CD14-positive monocyte (primary cell): ENCODE results near the gene ASRGL1. TPM values are rescaled to one million over a fixed set of nuclear protein-coding genes. Genes with fewer than 3 reads are reported as not detected.
"Not testable (repeated sequence)": the region's sequence is repeated elsewhere in the genome, so short reads cannot be mapped to it uniquely, and the experiment has no call there.

ENCODE experiments used
- DNase-seq, 3 donors: peaks; one replicate each; pipeline ENCODE4 v3.0.0-alpha.2; 2011 to 2022
- H2AFZ ChIP-seq: 2 replicates; pipeline ENCODE4 v1.6.0; 2012; ENCODE audit warnings: mild to moderate bottlenecking, low read depth, low read length, inconsistent platforms; ENCODE audit not compliant: insufficient read depth, poor library complexity, severe bottlenecking
- H3K27ac ChIP-seq, 2 donors: 1 replicate in 1 of 2; 2 replicates in 1 of 2; pipeline ENCODE4 v1.5.1; 2012 to 2013; ENCODE audit warnings: low read length in 2 of 2, control low read depth in 1 of 2, inconsistent platforms in 1 of 2, low read depth in 1 of 2, mild to moderate bottlenecking in 1 of 2
- H3K27me3 ChIP-seq, 2 donors: one replicate each; pipeline versions ENCODE4 v1.6.0 to v1.6.1; 2011 to 2013; ENCODE audit warnings: low read length in 2 of 2; ENCODE audit not compliant: control insufficient read depth in 2 of 2, insufficient read depth in 2 of 2
- H3K36me3 ChIP-seq, 2 donors: replicated peaks in 1 of 2; 1 replicate in 1 of 2; 2 replicates in 1 of 2; pipeline versions ENCODE4 v1.5.1 to v1.6.1; 2012 to 2013; ENCODE audit warnings: low read length in 2 of 2, control low read depth in 1 of 2, inconsistent platforms in 1 of 2, mild to moderate bottlenecking in 1 of 2; ENCODE audit not compliant: insufficient read depth in 2 of 2, control insufficient read depth in 1 of 2
- H3K4me1 ChIP-seq, 2 donors: 1 replicate in 1 of 2; 2 replicates in 1 of 2; pipeline versions ENCODE4 v1.5.1 to v1.6.1; 2012 to 2013; ENCODE audit warnings: low read length in 2 of 2, control low read depth in 1 of 2, inconsistent platforms in 1 of 2, mild to moderate bottlenecking in 1 of 2, moderate library complexity in 1 of 2; ENCODE audit not compliant: insufficient read depth in 2 of 2, control insufficient read depth in 1 of 2
- H3K4me2 ChIP-seq: replicated peaks from 2 replicates; pipeline ENCODE3; 2012; ENCODE audit warnings: low read length, moderate library complexity, mild to moderate bottlenecking; ENCODE audit not compliant: poor library complexity, severe bottlenecking; ENCODE audit errors: extremely low read depth
- H3K4me3 ChIP-seq, 3 experiments: fragments of 200-600 bp in 1 of 3; sonication (generic) in 1 of 3; replicated peaks in 1 of 3; 1 replicate in 2 of 3; 2 replicates in 1 of 3; pipeline ENCODE4 v1.5.1; 2011 to 2013; ENCODE audit warnings: low read length in 3 of 3, mild to moderate bottlenecking in 3 of 3, control low read depth in 2 of 3, low read depth in 2 of 3, inconsistent platforms in 1 of 3, moderate library complexity in 1 of 3
- H3K79me2 ChIP-seq: 2 replicates; pipeline ENCODE4 v1.6.0; 2012; ENCODE audit warnings: mild to moderate bottlenecking, control low read depth, inconsistent platforms, low read length, moderate library complexity; ENCODE audit not compliant: insufficient read depth
- H3K9ac ChIP-seq: 2 replicates; pipeline ENCODE4 v1.6.0; 2017; ENCODE audit warnings: low read length, mild to moderate bottlenecking; ENCODE audit not compliant: insufficient read depth, poor library complexity, severe bottlenecking
- H3K9me3 ChIP-seq, 2 donors: replicated peaks in 1 of 2; 1 replicate in 1 of 2; 2 replicates in 1 of 2; pipeline versions ENCODE4 v1.5.1 to v1.6.1; 2012 to 2013; ENCODE audit warnings: low read length in 2 of 2, control low read depth in 1 of 2; ENCODE audit not compliant: control insufficient read depth in 1 of 2, insufficient read depth in 1 of 2
- H4K20me1 ChIP-seq: 2 replicates; pipeline ENCODE4 v1.6.0; 2012; ENCODE audit warnings: mild to moderate bottlenecking, low read length, control low read depth, moderate library complexity; ENCODE audit not compliant: insufficient read depth
- H3K27ac Mint-ChIP-seq, 7 donors: one replicate each; pipeline ENCODE4 v1.8.0; 2020; ENCODE audit warnings: mild to moderate bottlenecking in 7 of 7, mixed read lengths in 7 of 7, moderate library complexity in 6 of 7, inconsistent platforms in 2 of 7
- H3K27me3 Mint-ChIP-seq, 3 donors: one replicate each; pipeline ENCODE4 v1.8.0; 2021 to 2022; ENCODE audit warnings: low read depth in 3 of 3, mild to moderate bottlenecking in 3 of 3, mixed read lengths in 3 of 3, moderate library complexity in 3 of 3, inconsistent platforms in 1 of 3
- H3K36me3 Mint-ChIP-seq, 2 donors: one replicate each; pipeline ENCODE4 v1.8.0; 2020; ENCODE audit warnings: mixed read lengths in 2 of 2, inconsistent platforms in 1 of 2, mild to moderate bottlenecking in 1 of 2
- H3K4me1 Mint-ChIP-seq: one replicate; pipeline ENCODE4 v1.8.0; 2020; ENCODE audit warnings: mild to moderate bottlenecking, mixed read lengths
- H3K4me3 Mint-ChIP-seq, 2 donors: one replicate each; pipeline ENCODE4 v1.8.0; 2020; ENCODE audit warnings: mild to moderate bottlenecking in 2 of 2, mixed read lengths in 2 of 2, moderate library complexity in 1 of 2
- H3K9me3 Mint-ChIP-seq, 7 donors: one replicate each; pipeline ENCODE4 v1.8.0; 2020 to 2022; ENCODE audit warnings: mixed read lengths in 7 of 7, mild to moderate bottlenecking in 6 of 7, moderate library complexity in 6 of 7, inconsistent platforms in 2 of 7
- WGBS: methylation state at CpG from one replicate; pipeline ENCODE4 v1.1.5; 2013; ENCODE audit warnings: missing lambda C conversion rate; ENCODE audit not compliant: insufficient coverage; 5-methylcytosine and 5-hydroxymethylcytosine counted together
- intact Hi-C, 2 donors: fragments of 100-400 bp; cut with micrococcal nuclease; formaldehyde crosslinking; loops; one replicate each; pipeline versions ENCODE4 v1.15.0 to v1.15.1; 2023
- polyA plus RNA-seq, 3 donors: library from polyadenylated mRNA; depleted of rRNA in 1 of 3; unstranded in 2 of 3; stranded (reverse) in 1 of 3; fragments of 300-500 nt in 2 of 3; fragments of >200 nt in 1 of 3; fragmentation: Illumina TruSeq in 2 of 3; gene quantifications; 1 replicate in 2 of 3; 2 replicates in 1 of 3; pipeline ENCODE4 v1.2.3, GENCODE V29; 2012 to 2021
- TF ChIP-seq, protein P1 (sequence below): fragments of 200-600 bp; IDR thresholded peaks from one replicate; pipeline ENCODE4 v1.8.0; 2022; ENCODE audit warnings: antibody characterized with exemption, mild to moderate bottlenecking

The ASRGL1 gene
- polyA plus RNA-seq, 3 donors, result 22.3 to 57.8 (median 50.6) TPM

DNA sequence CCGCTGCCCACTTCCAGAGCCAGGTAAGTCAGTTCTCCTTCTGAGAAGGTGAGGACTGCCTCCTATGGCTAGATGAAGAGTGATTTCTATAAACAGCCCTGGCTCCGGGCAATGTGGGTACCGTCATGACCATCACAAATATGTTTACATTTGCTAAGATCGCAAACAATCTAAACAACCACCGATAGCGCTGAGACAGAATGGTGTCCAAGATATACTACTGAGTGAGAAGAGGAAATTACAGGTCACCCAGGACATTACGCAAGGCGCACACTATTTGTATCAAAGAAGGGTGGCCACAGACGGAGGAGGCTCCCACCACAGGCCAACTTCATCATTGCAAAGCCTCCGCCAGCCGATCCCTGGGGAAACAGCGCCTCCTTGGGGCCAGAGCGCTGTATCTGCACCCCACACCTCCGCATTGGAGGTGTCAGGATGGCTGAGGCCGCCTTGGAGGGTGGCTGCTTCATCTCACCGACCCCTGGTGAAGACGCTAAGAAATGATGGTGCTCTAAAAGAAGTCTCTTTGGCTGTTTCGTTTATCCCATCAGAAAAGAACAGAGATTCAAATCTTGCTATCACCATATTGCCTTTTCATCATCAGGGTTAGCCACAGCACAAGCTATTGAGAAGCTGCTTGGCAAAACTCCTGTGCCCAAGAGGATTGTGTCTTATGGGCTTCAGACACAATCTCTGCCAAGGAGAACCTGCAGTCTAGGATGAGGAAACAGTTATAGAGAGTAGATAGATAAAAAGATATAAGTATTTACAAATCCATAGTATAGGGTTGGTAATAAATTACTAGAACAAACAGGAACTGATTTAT, 12.3 kb upstream of the ASRGL1 start:
- H3K27ac ChIP-seq, result no peak overlapping the region
- Mint-ChIP-seq H3K9me3 (no peaks in the 10 kb centered on the region), H3K4me3 (peak overlapping the region in 1 of 2 donors; percentile 47), H3K36me3 (peaks cover 0 to 1% of the 10 kb centered on the region in 2 donors), H3K27me3 (peaks cover 0 to 5% (median 0%) of the 10 kb centered on the region in 3 donors), H3K27ac (no peak overlapping the region), H3K4me1 (peaks cover 28% of the 10 kb centered on the region)
- peak overlapping the region; percentile 3 for H2AFZ ChIP-seq
- no peaks in the 10 kb centered on the region for H3K27me3 ChIP-seq
- 0% methylated on average over 3 of the region's 18 CpGs for WGBS
- H3K79me2 ChIP-seq, result no peaks in the 10 kb centered on the region
- H3K9me3 ChIP-seq, result no peaks in the 10 kb centered on the region
- H3K4me1 ChIP-seq, result peaks cover 22 to 30% of the 10 kb centered on the region in 2 donors
- DNase-seq, result peak; percentile 74 to 86 (median 84)
- no peak overlapping the region for H3K9ac ChIP-seq
- intact Hi-C loops, result loop anchor here (2.0 to 10.0 kb wide), 4 partner anchors 108 to 154 kb away; no protein-coding TSS in a partner anchor
- H4K20me1 ChIP-seq, result no peaks in the 10 kb centered on the region
- H3K36me3 ChIP-seq, result no peaks in the 10 kb centered on the region
- H3K4me3 ChIP-seq, result no peak overlapping the region
- TF ChIP-seq, protein P1, sequence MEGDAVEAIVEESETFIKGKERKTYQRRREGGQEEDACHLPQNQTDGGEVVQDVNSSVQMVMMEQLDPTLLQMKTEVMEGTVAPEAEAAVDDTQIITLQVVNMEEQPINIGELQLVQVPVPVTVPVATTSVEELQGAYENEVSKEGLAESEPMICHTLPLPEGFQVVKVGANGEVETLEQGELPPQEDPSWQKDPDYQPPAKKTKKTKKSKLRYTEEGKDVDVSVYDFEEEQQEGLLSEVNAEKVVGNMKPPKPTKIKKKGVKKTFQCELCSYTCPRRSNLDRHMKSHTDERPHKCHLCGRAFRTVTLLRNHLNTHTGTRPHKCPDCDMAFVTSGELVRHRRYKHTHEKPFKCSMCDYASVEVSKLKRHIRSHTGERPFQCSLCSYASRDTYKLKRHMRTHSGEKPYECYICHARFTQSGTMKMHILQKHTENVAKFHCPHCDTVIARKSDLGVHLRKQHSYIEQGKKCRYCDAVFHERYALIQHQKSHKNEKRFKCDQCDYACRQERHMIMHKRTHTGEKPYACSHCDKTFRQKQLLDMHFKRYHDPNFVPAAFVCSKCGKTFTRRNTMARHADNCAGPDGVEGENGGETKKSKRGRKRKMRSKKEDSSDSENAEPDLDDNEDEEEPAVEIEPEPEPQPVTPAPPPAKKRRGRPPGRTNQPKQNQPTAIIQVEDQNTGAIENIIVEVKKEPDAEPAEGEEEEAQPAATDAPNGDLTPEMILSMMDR, result peak; percentile 99
- H3K4me2 ChIP-seq, result no peak overlapping the region

DNA sequence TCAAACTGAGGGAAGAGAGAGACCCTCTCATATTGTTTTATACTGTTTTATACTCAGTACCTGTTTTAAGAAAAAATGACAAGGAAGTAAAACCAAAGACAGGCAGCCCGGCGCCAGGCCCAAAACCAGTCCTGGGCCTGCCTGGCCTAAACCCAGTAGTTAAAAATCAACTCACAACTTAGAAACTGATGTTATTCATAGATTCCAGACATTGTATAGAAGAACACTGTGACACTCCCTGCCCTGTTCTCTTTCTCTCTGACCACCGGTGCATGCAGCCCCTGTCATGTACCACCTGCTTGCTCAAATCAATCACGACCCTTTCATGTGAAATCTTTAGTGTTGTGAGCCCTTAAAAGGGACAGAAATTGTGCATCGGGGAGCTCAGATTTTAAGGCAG, 11.5 kb upstream of the ASRGL1 start:
- H3K79me2 ChIP-seq, H3K27ac Mint-ChIP-seq, H3K4me3 ChIP-seq, H3K27me3 Mint-ChIP-seq, DNase-seq, H3K4me2 ChIP-seq, H3K9me3 ChIP-seq, H3K9ac ChIP-seq, H2AFZ ChIP-seq, H3K4me3 Mint-ChIP-seq, H3K27me3 ChIP-seq, H3K27ac ChIP-seq, H3K36me3 Mint-ChIP-seq, H3K36me3 ChIP-seq, H3K9me3 Mint-ChIP-seq, H4K20me1 ChIP-seq: not testable (repeated sequence)
- intact Hi-C loops, result loop anchor here (2.0 to 10.0 kb wide), 3 partner anchors 108 to 155 kb away; no protein-coding TSS in a partner anchor
- peaks cover 30 to 38% of the 10 kb centered on the region in 2 donors for H3K4me1 ChIP-seq
- 100% methylated on average over 1 of the region's 5 CpGs for WGBS
- peaks cover 36% of the 10 kb centered on the region for H3K4me1 Mint-ChIP-seq

GRCh38 chr11:62326719-62327118, 10.5 kb upstream of the ASRGL1 start:
- H3K4me3 Mint-ChIP-seq, H4K20me1 ChIP-seq, H3K27me3 Mint-ChIP-seq, H3K36me3 Mint-ChIP-seq, H3K79me2 ChIP-seq, H3K9me3 Mint-ChIP-seq, H3K36me3 ChIP-seq, H3K4me2 ChIP-seq, DNase-seq, H3K4me3 ChIP-seq, H2AFZ ChIP-seq, H3K27ac ChIP-seq, H3K9me3 ChIP-seq, H3K27me3 ChIP-seq, H3K9ac ChIP-seq: not testable (repeated sequence)
- WGBS, result 60% methylated on average over 2 of the region's 6 CpGs
- peak overlapping the region in 1 of 7 donors; percentile 75 for H3K27ac Mint-ChIP-seq
- intact Hi-C loops, result loop anchor here (5.0 to 10.0 kb wide), 2 partner anchors 109 to 112 kb away; no protein-coding TSS in a partner anchor
- H3K4me1 ChIP-seq, result peaks cover 39 to 47% of the 10 kb centered on the region in 2 donors
- peaks cover 45% of the 10 kb centered on the region for H3K4me1 Mint-ChIP-seq

DNA sequence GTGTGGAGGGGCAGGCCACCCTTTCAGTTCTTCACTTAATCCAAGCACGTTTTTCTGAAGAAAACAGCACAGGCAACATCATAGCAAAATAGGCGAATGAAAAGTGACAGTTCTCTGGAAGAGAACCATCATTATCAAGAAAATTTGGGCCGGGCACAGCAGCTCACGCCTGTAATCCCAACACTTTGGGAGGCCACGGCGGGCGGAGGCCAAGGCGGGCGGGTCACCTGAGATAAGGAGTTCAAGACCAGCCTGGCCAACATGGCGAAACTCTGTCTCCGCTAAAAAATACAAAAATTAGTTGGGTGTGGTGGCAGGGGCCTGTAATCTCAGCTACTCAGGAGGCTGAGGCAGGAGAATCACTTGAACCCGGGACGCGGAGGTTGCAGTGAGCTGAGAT, 9.7 kb upstream of the ASRGL1 start:
- not testable (repeated sequence) for H3K9ac ChIP-seq, DNase-seq, H3K9me3 ChIP-seq, H3K4me3 Mint-ChIP-seq, H3K27ac Mint-ChIP-seq, H3K4me3 ChIP-seq, H3K4me2 ChIP-seq, H3K79me2 ChIP-seq, H3K9me3 Mint-ChIP-seq, H3K36me3 ChIP-seq, H3K27ac ChIP-seq, H3K36me3 Mint-ChIP-seq, H3K27me3 ChIP-seq, H3K27me3 Mint-ChIP-seq, H2AFZ ChIP-seq, H4K20me1 ChIP-seq
- peaks cover 39 to 47% of the 10 kb centered on the region in 2 donors for H3K4me1 ChIP-seq
- intact Hi-C loops, result loop anchor here (5.0 to 10.0 kb wide), 2 partner anchors 110 to 113 kb away; no protein-coding TSS in a partner anchor
- WGBS, result 100% methylated on average over 3 of the region's 14 CpGs
- peaks cover 47% of the 10 kb centered on the region for H3K4me1 Mint-ChIP-seq
